Fibroblast of the aortic adventitia (primary cell): Measurements from ENCODE around the gene NHP2. TPM values are rescaled to one million over a fixed set of nuclear protein-coding genes. Genes with fewer than 3 reads are reported as not detected.

Source experiments
- DNase-seq: peaks from one replicate; pipeline ENCODE4 v3.0.0-alpha.2; 2010; ENCODE audit warnings: low read depth
- H3K4me3 ChIP-seq: 2 replicates; pipeline ENCODE4 v1.5.1; 2011; ENCODE audit warnings: low read depth, mild to moderate bottlenecking, control low read depth, low read length, moderate library complexity
- total RNA-seq: library from RNA; depleted of rRNA; stranded (reverse); fragments of >200 nt; gene quantifications from 2 replicates; pipeline ENCODE4 v1.2.3, GENCODE V29; 2012; ENCODE audit warnings: low replicate concordance
- TF ChIP-seq, protein P1 (sequence below): IDR thresholded peaks from 2 replicates; pipeline ENCODE4 v1.5.1; 2011; ENCODE audit warnings: mild to moderate bottlenecking, low read length, control low read depth, inconsistent platforms; ENCODE audit not compliant: insufficient read depth

The NHP2 gene
- total RNA-seq, 1 donor, result 162 TPM

DNA sequence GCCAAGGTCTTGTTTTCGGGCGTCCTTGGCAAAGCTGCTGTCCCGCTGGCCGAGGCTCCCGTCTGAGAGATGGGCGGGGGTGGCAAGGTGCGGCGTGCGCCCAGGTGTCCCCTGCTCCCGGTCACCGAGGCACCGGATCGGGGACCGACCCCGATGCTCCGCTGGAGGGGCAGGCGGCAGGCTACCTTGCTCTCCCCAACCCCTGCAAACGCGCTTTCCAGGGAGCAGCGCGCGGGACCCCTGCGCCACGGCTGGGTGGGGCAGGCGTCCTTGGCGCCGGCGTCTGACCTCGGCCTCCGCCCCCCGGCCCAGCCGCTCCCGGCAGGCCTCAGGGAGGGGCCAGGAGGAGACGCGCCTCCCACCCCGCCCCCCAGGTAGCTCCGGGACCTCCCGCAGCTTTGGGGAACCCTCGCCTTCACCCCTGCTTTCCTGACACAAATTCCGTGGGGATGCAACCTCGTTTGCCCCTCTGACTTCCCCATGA lies 39.8 kb downstream of the NHP2 start:
- TF ChIP-seq, protein P1, sequence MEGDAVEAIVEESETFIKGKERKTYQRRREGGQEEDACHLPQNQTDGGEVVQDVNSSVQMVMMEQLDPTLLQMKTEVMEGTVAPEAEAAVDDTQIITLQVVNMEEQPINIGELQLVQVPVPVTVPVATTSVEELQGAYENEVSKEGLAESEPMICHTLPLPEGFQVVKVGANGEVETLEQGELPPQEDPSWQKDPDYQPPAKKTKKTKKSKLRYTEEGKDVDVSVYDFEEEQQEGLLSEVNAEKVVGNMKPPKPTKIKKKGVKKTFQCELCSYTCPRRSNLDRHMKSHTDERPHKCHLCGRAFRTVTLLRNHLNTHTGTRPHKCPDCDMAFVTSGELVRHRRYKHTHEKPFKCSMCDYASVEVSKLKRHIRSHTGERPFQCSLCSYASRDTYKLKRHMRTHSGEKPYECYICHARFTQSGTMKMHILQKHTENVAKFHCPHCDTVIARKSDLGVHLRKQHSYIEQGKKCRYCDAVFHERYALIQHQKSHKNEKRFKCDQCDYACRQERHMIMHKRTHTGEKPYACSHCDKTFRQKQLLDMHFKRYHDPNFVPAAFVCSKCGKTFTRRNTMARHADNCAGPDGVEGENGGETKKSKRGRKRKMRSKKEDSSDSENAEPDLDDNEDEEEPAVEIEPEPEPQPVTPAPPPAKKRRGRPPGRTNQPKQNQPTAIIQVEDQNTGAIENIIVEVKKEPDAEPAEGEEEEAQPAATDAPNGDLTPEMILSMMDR, result no peak
- peak overlapping the region; percentile 50 for H3K4me3 ChIP-seq
- no peak for DNase-seq

DNA sequence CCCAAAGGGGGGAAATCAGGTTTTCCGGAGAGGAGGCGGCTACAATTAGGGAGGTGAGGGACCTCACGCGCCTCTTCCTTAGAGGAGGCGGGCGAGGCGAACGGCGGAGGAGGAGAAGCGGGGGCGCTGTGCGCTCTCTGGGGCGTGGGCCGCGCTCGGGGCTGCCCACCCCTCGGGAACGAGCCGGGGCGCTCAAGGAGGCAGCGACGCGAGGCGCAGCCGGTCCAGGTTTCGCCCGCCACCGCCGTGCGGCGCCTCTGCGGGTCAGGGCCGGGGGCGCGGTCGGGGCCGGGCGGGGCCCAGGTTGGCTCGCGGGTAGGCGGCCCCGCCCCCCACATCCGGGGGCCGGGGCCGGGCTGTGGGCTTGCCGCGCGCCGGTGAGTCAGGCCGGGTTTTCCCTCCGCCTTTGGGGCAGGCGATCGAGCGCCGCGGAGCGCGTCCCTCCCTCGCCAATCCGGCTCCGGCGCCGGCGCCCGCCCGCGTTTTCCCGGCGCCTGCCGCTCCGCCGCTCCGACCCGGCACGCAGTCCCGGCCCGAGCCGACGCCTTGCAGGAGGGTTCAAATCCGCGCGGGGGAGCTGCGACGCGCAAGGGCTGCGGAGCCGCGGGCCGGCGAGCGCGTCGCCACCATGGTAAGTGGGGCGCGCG lies 40.4 kb downstream of the NHP2 start, which contains the start of gene N4BP3:
Gene N4BP3 (plus strand): TSS at position 392 of the 647 bp plus-strand sequence. CDS start 6,052 bp downstream, outside the sequence.
- peak within 1 kb of the TSS; percentile 50 for H3K4me3 ChIP-seq
- DNase-seq, result peak; percentile 18

DNA sequence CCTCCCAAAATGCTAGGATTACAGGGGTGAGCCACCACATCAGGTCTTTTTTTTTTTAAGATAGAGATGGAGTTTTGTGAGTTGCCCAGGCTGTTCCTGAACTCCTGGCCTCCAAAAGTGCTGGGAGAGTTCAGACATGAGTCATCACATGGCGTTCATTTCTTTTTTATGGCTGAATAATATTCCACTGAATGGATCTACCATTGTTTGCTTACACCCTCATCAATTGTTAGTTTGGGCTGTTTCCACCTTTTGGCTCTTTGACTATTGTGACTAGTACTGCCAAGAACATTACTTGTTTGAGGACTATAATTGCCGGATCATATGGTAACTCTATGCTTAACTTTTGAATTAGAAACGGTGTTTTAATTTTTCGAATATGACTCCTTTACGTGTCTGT lies 41.1 kb downstream of the NHP2 start:
- H3K4me3 ChIP-seq, result no peak overlapping the region
- no peak for DNase-seq
- TF ChIP-seq, protein P1, result no peak

More for the DNA sequence above, 40.4 kb downstream of the NHP2 start, which contains the start of gene N4BP3:
- TF ChIP-seq, protein P1, result no peak

DNA sequence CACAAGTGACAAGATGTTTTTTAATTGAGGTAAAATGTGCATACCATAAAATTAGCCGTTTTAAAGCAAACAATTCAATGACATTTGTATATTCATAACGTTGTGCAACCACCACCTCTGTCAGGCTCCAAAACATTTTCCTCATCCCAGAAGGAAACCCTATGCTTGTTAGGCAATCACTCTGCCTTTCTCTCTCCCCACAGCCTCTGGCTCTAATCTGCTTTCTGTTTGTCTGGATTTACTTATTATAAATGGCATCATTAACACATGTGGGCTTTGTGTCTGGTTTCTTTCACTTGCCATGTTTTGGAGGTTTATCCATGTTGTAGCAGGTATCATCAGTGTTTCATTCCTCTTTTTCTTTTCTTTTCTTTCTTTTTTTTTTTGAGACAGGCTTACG lies 41.8 kb downstream of the NHP2 start:
- TF ChIP-seq, protein P1, result no peak
- peak; percentile 68 for DNase-seq
- H3K4me3 ChIP-seq, result no peak overlapping the region

DNA sequence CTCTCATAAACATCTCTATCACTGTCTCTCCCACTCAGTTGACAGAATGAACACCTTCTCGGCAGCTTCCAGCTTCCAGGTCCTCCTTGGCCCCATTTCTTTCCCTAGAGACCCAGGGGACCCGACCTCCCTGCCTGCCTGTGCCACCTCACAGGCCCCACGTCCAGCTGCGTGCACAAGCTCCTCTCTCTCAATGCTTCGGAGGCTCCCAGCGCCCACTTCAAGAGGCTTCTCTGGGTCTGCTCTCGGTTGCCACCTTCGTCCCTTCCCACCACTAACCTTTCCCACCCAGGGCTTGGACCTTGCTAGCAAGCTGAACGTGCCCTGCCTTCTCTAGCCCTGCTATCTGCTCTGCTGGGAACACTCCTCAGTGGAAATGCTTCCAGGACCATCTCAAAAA lies 43.2 kb downstream of the NHP2 start:
- no peak overlapping the region for H3K4me3 ChIP-seq
- DNase-seq, result no peak
- TF ChIP-seq, protein P1, result no peak

DNA sequence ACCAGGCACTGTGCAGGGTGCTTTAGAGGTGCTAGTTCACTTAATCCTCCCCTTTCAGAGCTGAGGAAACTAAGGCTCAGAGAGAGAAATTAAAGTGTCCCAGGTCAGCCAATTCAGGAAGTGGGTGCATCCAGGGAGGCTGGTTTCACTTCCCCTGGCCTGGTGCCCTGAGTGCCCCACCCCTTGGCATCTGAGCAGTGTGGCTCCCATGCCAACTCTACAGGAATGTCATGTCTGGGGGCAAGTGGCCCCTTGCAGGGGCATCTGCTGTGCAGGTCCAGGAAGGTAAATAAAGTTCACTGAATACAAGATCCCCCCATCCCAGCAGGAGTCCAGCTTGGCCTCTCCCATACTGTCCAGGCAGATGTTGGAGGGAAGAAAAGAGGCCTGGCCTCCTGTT lies 44.7 kb downstream of the NHP2 start:
- no peak overlapping the region for H3K4me3 ChIP-seq
- DNase-seq, result no peak
- TF ChIP-seq, protein P1, result no peak

DNA sequence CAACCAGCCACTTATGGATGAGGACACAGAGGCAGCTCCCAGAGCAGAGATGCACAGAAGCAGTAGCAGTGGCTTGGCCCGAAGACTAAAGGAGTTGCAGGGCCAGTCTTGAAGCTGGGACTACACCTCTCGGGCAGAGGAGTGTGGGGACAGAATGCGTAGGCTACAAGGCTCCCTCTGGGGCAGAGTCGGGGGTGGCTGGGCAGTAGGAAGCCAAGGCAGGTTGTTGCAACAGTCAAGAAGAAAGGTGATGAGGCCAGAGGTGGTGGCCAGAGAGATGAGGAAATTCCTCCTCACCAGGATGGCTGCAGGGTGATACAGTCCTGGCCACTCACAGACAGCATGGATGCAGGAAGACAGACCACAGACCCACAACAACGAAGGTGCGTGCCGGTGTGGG lies 45.2 kb downstream of the NHP2 start:
- TF ChIP-seq, protein P1, result no peak

More for the DNA sequence above, 45.2 kb downstream of the NHP2 start:
- no peak overlapping the region for H3K4me3 ChIP-seq
- no peak for DNase-seq
